Caco-2 (cell line): ENCODE measurements around the gene SLC2A4. TPM values are rescaled to one million over a fixed set of nuclear protein-coding genes. Genes with fewer than 3 reads are reported as not detected.

ENCODE experiments used
- BruUV-seq: library from RNA; stranded (reverse); fragments of 400-500 nt; replicated peaks from 2 replicates; lab custom pipeline; 2021; lab: Mats Ljungman, UMichigan
- CTCF ChIA-PET: fragments of 300-600 bp; sonication (Branson Sonifier 250); formaldehyde crosslinking; loops from one replicate; lab custom pipeline; 2022; ENCODE audit warnings: antibody characterized with exemption; lab: Charles Lee
- POLR2A ChIA-PET: fragments of 300-600 bp; sonication (Branson Sonifier 250); formaldehyde crosslinking; loops from one replicate; lab custom pipeline; 2022; ENCODE audit warnings: antibody characterized with exemption; lab: Charles Lee
- DNase-seq, 2 experiments: peaks; one replicate each; pipeline versions ENCODE4 v3.0.0 to v3.0.0-alpha.2; 2020 to 2022
- H3K27me3 ChIP-seq: replicated peaks from 2 replicates; pipeline ENCODE4 v1.6.0; 2011; ENCODE audit warnings: low read length; ENCODE audit not compliant: control insufficient read depth, insufficient read depth
- H3K36me3 ChIP-seq: 2 replicates; pipeline ENCODE4 v1.5.1; 2011; ENCODE audit warnings: low read length; ENCODE audit not compliant: control insufficient read depth, insufficient read depth
- H3K4me1 ChIP-seq: fragments of 250-450 bp; sonication (Bioruptor Pico); 2 replicates; pipeline ENCODE4 v1.5.1; 2020; ENCODE audit warnings: mild to moderate bottlenecking
- H3K4me3 ChIP-seq: 2 replicates; pipeline ENCODE4 v1.5.1; 2011; ENCODE audit warnings: low read depth, mild to moderate bottlenecking, control low read depth, low read length
- H3K9me3 ChIP-seq: fragments of 250-450 bp; sonication (Bioruptor Pico); 2 replicates; pipeline ENCODE4 v1.5.1; 2020; ENCODE audit warnings: mild to moderate bottlenecking, moderate library complexity
- H3K27ac Mint-ChIP-seq: one replicate; pipeline ENCODE4 v1.8.0; 2022; ENCODE audit warnings: mixed read lengths; ENCODE audit not compliant: unreplicated experiment
- H3K27me3 Mint-ChIP-seq: one replicate; pipeline ENCODE4 v1.8.0; 2022; ENCODE audit warnings: mixed read lengths; ENCODE audit not compliant: insufficient read depth, unreplicated experiment
- H3K36me3 Mint-ChIP-seq: one replicate; pipeline ENCODE4 v1.8.0; 2022; ENCODE audit warnings: mild to moderate bottlenecking, mixed read lengths; ENCODE audit not compliant: insufficient read depth, unreplicated experiment
- H3K4me1 Mint-ChIP-seq: one replicate; pipeline ENCODE4 v1.8.0; 2022; ENCODE audit warnings: low read depth, mixed read lengths; ENCODE audit not compliant: unreplicated experiment
- H3K4me3 Mint-ChIP-seq: one replicate; pipeline ENCODE4 v1.8.0; 2022; ENCODE audit warnings: mild to moderate bottlenecking, moderate library complexity, mixed read lengths; ENCODE audit not compliant: unreplicated experiment
- H3K9me3 Mint-ChIP-seq: one replicate; pipeline ENCODE4 v1.8.0; 2022; ENCODE audit warnings: mixed read lengths; ENCODE audit not compliant: unreplicated experiment
- intact Hi-C: fragments of 100-400 bp; cut with micrococcal nuclease; formaldehyde crosslinking; loops from one replicate; pipeline ENCODE4 v1.10.0; 2022; ENCODE audit not compliant: unreplicated experiment
- total RNA-seq: library from RNA; stranded (reverse); gene quantifications from 2 replicates; pipeline ENCODE4 v1.2.3, GENCODE V29; 2022
- TF ChIP-seq, protein P1 (sequence below), 2 experiments: fragments of 200-600 bp in 1 of 2; IDR thresholded peaks; 1 replicate in 1 of 2; 2 replicates in 1 of 2; pipeline versions ENCODE4 v1.5.1 to v1.8.0; 2011 to 2022; ENCODE audit warnings: antibody characterized with exemption in 1 of 2, control low read depth in 1 of 2, inconsistent platforms in 1 of 2, low read depth in 1 of 2, low read length in 1 of 2, mild to moderate bottlenecking in 1 of 2, moderate library complexity in 1 of 2; ENCODE audit not compliant: insufficient read depth in 1 of 2, severe bottlenecking in 1 of 2, unreplicated experiment in 1 of 2

The SLC2A4 gene
- total RNA-seq, 1 experiment from 2014 or later, result 0.88 TPM

DNA sequence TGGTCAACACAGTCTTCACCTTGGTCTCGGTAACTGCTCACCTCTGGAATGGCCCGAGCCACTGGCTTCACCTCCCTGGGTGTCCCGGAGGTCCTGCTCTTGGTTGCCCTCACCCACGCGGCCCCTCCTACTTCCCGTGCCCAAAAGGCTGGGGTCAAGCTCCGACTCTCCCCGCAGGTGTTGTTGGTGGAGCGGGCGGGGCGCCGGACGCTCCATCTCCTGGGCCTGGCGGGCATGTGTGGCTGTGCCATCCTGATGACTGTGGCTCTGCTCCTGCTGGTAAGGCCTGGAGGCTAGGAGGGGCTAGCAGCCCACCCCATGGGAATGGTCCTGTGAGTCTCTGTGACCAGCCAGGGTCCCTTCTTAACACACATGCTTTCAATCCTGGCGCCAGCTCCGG lies 3.4 kb downstream of the SLC2A4 start:
- Histone ChIP-seq H3K27me3 (no peaks in the 10 kb centered on the region), H3K9me3 (no peaks in the 10 kb centered on the region), H3K36me3 (no peaks in the 10 kb centered on the region), H3K4me3 (no peak overlapping the region), H3K4me1 (peaks cover 3% of the 10 kb centered on the region; the same call in 1 of the 2 replicates)
- no TSS peak for BruUV-seq
- CTCF ChIA-PET, result no interaction called here
- intact Hi-C loops, result no loop called here
- no peaks in the 10 kb centered on the region for H3K9me3 Mint-ChIP-seq
- H3K36me3 Mint-ChIP-seq, result peaks cover 5% of the 10 kb centered on the region
- H3K27me3 Mint-ChIP-seq, result no peaks in the 10 kb centered on the region
- POLR2A ChIA-PET, result no interaction called here
- peaks cover 7% of the 10 kb centered on the region for H3K4me1 Mint-ChIP-seq
- H3K4me3 Mint-ChIP-seq, result no peak overlapping the region
- DNase-seq, result no peak
- TF ChIP-seq, protein P1, sequence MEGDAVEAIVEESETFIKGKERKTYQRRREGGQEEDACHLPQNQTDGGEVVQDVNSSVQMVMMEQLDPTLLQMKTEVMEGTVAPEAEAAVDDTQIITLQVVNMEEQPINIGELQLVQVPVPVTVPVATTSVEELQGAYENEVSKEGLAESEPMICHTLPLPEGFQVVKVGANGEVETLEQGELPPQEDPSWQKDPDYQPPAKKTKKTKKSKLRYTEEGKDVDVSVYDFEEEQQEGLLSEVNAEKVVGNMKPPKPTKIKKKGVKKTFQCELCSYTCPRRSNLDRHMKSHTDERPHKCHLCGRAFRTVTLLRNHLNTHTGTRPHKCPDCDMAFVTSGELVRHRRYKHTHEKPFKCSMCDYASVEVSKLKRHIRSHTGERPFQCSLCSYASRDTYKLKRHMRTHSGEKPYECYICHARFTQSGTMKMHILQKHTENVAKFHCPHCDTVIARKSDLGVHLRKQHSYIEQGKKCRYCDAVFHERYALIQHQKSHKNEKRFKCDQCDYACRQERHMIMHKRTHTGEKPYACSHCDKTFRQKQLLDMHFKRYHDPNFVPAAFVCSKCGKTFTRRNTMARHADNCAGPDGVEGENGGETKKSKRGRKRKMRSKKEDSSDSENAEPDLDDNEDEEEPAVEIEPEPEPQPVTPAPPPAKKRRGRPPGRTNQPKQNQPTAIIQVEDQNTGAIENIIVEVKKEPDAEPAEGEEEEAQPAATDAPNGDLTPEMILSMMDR (IDR thresholded peaks at IDR 0.05; ENCODE audit: insufficient read depth in 1 of 2, low read depth in 1 of 2, low read length in 1 of 2, severe bottlenecking in 1 of 2, unreplicated experiment in 1 of 2), result no peak
- no peak overlapping the region for H3K27ac Mint-ChIP-seq

- TF ChIP-seq, protein P1 (IDR thresholded peaks at IDR 0.05; ENCODE audit: insufficient read depth in 1 of 2, low read depth in 1 of 2, low read length in 1 of 2, severe bottlenecking in 1 of 2, unreplicated experiment in 1 of 2), result no peak
- H3K4me3 ChIP-seq, result no peak overlapping the region
- no TSS peak for BruUV-seq
- Mint-ChIP-seq H3K27ac (no peak overlapping the region), H3K27me3 (no peaks in the 10 kb centered on the region), H3K4me1 (no peaks in the 10 kb centered on the region), H3K9me3 (no peaks in the 10 kb centered on the region), H3K4me3 (no peak overlapping the region), H3K36me3 (peaks cover 5% of the 10 kb centered on the region)
- H3K36me3 ChIP-seq, result no peaks in the 10 kb centered on the region
- no peaks in the 10 kb centered on the region for H3K9me3 ChIP-seq
- DNase-seq, result no peak
- intact Hi-C loops, result no loop called here
- ChIA-PET POLR2A (no interaction called here), CTCF (no interaction called here)
- no peaks in the 10 kb centered on the region; the same call in 1 of the 2 replicates for H3K4me1 ChIP-seq
- H3K27me3 ChIP-seq, result no peaks in the 10 kb centered on the region
These were observed 4.2 kb downstream of the SLC2A4 start for GRCh38 chr17:7285679-7286078.

DNA sequence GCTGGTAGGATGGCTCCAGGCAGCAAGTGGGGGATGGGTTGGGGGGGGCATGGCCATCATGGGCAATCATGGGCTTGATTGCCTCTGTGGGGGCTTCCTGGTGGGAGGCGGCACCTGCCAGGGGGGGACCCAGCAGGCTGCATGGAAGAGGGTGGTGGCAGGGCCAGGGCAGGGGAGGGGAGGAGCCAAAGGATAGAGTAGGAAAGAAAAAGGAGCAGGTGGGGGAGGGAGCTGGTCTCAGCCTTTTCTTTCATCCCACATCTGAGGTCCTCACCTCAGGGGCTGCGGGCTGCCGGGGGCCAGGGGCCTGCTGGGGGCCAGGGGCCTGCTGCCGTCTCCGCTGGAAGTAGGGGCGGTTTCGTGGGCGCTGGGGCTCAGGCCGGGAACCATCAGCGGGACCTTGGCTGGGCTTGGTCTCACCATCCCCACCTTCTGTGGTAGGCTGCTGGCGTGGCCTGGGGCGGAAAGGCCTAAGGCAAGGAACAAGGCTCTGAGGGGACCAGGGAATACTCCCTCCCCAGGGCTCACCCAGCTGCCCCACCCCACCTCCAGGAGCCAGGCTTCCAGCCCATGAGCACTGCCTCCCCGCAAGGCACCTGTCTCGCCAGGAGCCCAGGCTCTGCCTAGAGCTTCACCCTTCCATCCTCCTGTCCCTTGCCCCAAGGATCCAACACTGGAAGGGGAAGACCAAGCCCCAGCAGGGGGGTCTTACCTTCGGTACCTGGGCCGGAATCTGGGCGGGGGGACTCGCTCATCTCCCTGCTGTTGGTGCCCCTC lies 7.9 kb downstream of the SLC2A4 start:
- H3K27ac Mint-ChIP-seq, result no peak overlapping the region
- Histone ChIP-seq H3K4me1 (0 out of 2 replicates have a peak, but pooled peaks cover 3% of the 10 kb centered on the region), H3K4me3 (no peak overlapping the region), H3K36me3 (no peaks in the 10 kb centered on the region; the same call in 1 of the 2 replicates), H3K27me3 (no peaks in the 10 kb centered on the region), H3K9me3 (no peaks in the 10 kb centered on the region)
- no peaks in the 10 kb centered on the region for H3K36me3 Mint-ChIP-seq
- H3K4me1 Mint-ChIP-seq, result peaks cover 6% of the 10 kb centered on the region
- CTCF ChIA-PET, result no interaction called here
- intact Hi-C loops, result no loop called here
- no TSS peak for BruUV-seq
- DNase-seq, result no peak
- TF ChIP-seq, protein P1 (IDR thresholded peaks at IDR 0.05; ENCODE audit: insufficient read depth in 1 of 2, low read depth in 1 of 2, low read length in 1 of 2, severe bottlenecking in 1 of 2, unreplicated experiment in 1 of 2), result no peak
- no peaks in the 10 kb centered on the region for H3K9me3 Mint-ChIP-seq
- H3K27me3 Mint-ChIP-seq, result no peaks in the 10 kb centered on the region
- H3K4me3 Mint-ChIP-seq, result no peak overlapping the region
- POLR2A ChIA-PET, result no interaction called here
